D721Med (cell line): ENCODE results near the gene GAL3ST2.

Source experiments
- DNase-seq: peaks from one replicate; pipeline ENCODE4 v3.0.0; 2011; ENCODE audit warnings: low spot score; ENCODE audit not compliant: insufficient read length
- FAIRE-seq: peaks from 2 replicates; lab custom pipeline; 2011; peaks lifted over from hg19 to GRCh38; lab: Jason Lieb, UNC
- TF ChIP-seq, protein P1 (sequence below): IDR thresholded peaks from 2 replicates; pipeline ENCODE4 v1.5.1; 2012; ENCODE audit warnings: mild to moderate bottlenecking, control low read depth; ENCODE audit not compliant: insufficient read depth; ENCODE audit errors: missing control alignments

Gene GAL3ST2

DNA sequence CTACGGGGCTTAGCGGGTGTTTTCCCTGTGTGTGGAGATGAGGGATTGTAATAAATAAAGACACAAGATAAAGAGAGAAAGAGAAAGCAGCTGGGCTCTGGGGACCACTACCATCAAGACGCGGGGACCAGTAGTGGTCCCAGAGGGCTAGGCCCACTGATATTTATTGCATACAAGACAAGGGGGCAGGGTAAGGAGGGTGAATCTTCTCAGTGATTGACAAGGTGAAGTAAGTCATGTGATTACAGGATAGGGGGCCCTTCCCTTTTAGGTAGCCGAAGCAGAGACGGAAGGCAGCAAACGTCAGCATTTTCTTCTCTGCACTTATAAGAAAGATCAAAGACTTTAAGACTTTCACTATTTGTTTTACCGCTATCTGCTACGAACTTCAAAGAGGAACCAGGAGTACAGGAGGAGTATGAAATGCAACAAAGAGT is 4.5 kb upstream of the GAL3ST2 start:
- no peak for DNase-seq
- no peak for FAIRE-seq
- TF ChIP-seq, protein P1, sequence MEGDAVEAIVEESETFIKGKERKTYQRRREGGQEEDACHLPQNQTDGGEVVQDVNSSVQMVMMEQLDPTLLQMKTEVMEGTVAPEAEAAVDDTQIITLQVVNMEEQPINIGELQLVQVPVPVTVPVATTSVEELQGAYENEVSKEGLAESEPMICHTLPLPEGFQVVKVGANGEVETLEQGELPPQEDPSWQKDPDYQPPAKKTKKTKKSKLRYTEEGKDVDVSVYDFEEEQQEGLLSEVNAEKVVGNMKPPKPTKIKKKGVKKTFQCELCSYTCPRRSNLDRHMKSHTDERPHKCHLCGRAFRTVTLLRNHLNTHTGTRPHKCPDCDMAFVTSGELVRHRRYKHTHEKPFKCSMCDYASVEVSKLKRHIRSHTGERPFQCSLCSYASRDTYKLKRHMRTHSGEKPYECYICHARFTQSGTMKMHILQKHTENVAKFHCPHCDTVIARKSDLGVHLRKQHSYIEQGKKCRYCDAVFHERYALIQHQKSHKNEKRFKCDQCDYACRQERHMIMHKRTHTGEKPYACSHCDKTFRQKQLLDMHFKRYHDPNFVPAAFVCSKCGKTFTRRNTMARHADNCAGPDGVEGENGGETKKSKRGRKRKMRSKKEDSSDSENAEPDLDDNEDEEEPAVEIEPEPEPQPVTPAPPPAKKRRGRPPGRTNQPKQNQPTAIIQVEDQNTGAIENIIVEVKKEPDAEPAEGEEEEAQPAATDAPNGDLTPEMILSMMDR: no peak

DNA sequence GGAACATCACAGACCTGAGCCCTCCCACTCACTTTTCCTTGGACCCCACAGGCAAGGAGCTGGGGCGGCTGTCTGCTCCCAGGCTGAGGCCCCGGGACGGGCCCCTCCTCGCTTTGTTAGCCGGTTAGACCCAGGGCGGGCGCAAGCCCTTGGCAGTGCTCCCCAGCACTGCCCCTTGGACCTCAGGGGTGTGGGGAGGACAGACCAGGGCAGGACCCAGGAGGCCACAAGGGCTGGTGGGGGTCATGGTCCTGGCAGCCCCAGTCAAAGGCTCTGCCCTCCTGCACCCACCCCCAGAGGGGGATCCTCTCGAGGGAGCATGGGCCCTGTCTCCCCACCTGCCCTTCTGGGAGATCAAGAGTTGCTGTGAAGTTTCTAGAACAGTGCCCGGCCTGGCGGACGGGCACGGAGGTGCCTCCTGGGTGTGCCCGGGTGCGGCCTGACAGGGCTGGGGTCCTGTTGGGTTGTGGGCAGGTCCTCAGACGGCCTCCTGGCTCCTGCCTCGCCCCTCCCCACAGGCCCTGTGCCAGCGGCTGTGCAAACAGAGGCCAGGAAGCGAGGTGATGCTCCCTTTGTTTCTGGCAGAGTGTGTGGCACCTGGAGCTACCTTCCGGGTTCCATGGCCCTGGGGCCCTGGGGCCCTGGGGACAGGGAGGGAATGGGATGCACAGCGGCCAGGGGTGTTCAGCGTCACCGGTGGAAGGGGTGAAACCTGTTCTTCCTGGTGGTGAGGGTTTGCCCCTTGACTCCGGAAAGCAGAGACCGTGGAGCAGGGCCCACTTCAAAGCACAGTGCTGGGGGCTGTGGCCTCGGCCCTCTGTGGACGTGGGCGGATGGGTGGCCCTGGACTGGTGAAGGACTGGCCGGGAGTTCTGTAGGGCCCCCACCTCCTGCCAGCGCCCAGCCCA is 2.9 kb upstream of the GAL3ST2 start:
- DNase-seq: no peak
- no peak for FAIRE-seq
- TF ChIP-seq, protein P1: no peak

DNA sequence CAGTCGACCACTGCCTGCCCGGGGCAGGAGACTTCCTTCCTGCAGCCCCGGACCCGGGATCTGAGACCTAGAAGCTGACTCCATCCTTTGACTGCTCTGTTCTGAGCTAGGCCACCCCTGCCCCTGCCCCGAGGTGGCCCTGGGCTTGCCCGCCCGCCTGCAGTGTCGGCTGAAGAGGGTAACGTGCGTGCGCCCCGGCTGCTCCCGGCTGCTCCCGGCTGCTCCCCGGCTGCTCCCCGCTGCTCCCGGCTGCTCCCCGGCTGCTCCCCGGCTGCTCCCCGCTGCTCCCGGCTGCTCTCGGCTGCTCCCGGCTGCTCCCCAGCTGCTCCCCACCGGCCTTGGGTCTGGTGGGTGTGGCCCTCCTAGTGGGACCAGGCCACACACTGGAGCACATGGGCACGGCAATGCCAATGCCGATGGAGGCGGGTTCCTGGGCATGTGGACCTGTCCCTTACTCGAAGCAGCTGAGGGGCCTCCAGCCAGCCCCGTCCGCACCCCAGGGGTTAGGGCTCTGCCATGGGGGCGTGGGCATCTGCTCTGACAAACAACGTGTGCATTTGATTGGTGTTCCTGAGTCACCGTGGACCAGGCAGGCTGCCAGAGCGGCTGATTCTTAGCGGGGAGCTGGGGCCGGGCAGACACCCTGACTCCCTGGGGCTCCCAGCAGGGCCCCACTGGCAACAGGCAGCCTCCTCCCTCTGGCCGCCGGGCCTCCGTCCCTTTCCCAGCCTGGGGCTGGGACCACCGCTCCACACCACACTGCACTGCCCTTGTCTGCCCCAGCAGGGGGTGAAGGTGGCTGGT is 2.0 kb upstream of the GAL3ST2 start:
- DNase-seq: no peak
- TF ChIP-seq, protein P1: no peak
- FAIRE-seq: no peak

DNA sequence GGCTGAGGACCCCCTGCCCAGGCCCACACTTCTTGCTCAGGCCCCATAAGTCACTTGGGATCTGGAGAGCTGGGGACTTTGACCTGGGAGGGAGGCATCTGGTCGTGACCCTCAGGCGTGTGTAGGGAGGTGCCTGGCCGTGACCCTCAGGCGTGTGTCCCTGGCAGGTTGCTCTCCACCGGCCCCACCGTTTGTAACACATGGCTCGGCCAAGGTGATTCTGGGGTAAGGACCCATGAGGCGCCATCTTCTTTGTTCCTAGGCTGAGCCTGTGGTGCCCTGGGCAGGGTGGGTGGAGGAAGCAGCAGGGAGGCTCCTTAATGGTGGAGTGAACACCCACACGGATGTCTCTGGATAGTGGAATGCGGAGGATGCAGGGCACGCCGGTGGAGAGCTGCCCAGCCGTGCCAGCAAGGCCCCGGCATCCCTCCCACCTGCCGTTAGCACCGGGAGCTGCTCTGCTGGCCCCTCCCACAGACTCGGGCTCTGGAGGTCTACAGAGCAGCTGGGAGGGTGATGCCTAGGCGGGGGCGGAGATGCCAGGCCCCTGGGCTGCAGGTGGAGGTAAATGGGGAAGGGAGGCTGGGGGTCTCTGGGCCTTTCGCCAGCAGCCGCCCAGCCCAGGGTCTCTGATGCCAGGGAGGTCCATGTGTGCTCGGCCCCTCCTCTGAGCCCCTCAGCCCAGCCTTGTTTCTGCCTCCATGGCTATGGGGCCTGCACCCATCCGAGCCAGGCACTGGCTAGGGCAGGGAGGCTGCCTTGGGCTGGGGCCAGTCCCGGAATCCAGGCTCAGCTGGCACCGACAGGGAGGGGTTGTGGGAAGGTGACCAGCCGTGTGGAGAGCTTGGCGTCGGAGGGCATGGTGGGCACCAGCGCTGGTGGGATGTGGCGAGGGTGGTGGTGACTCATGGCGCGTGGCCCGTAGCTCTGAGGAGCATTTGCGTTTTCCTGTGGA is 1.1 kb upstream of the GAL3ST2 start:
- peak; percentile 10 for DNase-seq
- TF ChIP-seq, protein P1: no peak
- FAIRE-seq: no peak

DNA sequence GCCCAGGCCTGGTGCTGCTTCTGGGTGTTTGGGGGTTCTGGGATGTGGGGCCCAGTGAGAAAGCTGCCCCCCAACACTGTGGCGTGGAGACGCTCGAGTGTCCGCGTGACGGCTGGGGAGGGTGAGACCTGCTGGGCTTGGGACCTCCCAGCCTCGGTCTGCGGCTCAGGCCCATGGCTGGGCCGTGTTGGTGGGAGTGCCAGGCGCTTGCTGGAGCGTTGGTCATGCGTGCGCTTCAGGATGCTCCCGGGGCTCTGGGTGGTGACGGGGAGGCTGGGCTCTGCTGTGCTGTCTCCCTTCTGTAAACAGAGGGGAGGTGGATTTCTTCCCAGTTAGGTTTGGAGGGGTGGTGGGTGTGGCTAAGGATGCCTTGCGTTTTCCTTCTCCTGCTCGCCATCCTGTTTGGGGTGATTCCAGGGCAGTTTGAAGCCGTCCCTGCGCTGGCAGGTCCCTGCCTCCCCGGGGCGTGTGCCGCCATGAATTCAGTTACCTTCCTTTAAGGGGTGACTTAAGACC is 606 bp downstream of the GAL3ST2 start:
- FAIRE-seq (no peak), DNase-seq (peak; percentile 11)
- TF ChIP-seq, protein P1: no peak
